Inflammatory macrophage (primary cell): ENCODE measurements around the gene TTC12.

Source experiments
- DNase-seq, 2 donors: peaks; one replicate each; pipeline ENCODE4 v3.0.0-alpha.2; 2020 to 2022

Gene TTC12

GRCh38 chr11:113408206-113408605 lies 93.8 kb downstream of the TTC12 start:
- no peak for DNase-seq

- DNase-seq = no peak
These were observed 94.5 kb downstream of the TTC12 start for GRCh38 chr11:113408887-113409286.

GRCh38 chr11:113409526-113409925 lies 95.1 kb downstream of the TTC12 start:
- no peak for DNase-seq

- DNase-seq = no peak
These were observed 96.2 kb downstream of the TTC12 start for GRCh38 chr11:113410414-113411135.

- no peak for DNase-seq
These were observed 97.2 kb downstream of the TTC12 start for GRCh38 chr11:113411536-113411935.

- DNase-seq = no peak
These were observed 98.3 kb downstream of the TTC12 start for GRCh38 chr11:113412675-113413074.

GRCh38 chr11:113415343-113415742 lies 101.0 kb downstream of the TTC12 start:
- no peak for DNase-seq
